Measurements from ENCODE around the gene ULK4.
"Not testable (repeated sequence)": the region's sequence is repeated elsewhere in the genome, so short reads cannot be mapped to it uniquely, and the experiment has no call there.

ULK4 gene

DNA sequence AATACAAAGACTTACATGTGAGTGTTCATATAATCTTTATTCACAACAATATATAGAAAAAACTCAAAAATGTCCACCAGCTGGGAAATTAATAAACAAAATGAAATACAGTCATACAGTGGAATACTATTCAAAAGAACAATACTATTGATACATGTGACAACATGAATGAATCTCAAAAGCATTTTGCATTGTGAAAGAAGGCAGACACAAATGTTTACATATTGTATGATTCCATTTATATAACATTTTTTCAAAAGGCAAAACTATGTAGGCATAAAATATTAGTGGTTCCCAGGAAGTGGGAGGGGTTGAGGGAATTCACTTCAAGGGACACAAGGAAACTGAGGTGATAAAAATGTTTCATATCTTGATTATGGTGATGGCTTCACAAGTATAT is 459.4 kb downstream of the ULK4 start:
- no peak for DNase-seq (ENCODE audit: low read depth in 2 of 2)

DNA sequence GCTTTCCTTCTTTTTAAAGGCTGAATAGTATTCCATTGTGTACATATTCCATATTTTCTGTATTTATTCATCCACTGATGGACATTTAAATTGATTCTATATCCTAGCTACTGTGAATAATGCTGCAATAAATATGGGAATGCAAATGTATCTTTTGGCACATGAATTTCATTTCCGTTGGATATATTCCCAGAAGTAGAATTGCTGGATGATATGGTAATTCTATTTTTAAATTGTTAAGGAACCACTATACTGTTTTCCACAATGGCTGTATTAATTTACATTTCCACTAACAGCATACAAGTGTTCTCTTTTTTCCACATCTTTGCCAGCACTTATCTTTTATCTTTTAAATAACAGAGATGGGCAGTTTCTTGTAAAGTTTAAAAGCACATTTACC is 459.9 kb downstream of the ULK4 start:
- DNase-seq (ENCODE audit: low read depth in 2 of 2): no peak

DNA sequence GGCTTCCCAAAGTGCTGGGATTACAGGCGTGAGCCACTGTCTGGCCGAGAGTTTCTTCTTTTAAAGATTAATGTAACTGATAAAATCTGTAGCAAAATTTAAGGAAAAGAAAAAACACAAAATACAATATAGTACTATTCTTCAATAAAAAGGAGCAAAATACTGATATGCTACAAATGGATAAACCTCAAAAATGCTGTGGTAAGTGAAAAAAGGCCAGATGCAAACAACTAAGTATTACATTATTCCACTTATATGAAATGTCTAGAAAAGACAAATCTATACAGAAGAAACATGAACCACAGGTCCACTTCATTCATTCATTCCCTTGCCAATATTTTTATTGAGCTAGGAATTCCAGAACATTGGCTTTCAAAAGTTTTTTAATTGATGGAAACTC is 463.1 kb downstream of the ULK4 start:
- DNase-seq (ENCODE audit: low read depth in 2 of 2): no peak

DNA sequence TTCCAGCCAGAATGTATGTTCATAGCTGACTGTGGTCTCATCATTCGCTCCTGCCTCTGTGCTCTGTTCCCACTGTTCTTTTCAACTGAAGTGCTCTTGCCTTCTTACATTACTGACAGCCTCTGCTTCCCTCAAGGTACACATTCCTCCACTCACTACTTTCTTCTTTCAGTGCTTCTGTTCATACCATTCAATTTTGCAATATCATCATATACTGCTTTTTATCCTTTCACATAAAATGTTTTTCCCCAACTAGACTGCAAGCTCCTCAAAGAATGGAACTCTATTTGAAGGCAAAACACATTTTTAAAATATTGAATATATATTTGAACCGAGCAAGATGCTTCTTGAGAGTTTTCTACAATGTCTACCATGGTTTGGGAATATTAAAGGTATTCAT is 471.5 kb downstream of the ULK4 start:
- DNase-seq (ENCODE audit: low read depth in 2 of 2): no peak

DNA sequence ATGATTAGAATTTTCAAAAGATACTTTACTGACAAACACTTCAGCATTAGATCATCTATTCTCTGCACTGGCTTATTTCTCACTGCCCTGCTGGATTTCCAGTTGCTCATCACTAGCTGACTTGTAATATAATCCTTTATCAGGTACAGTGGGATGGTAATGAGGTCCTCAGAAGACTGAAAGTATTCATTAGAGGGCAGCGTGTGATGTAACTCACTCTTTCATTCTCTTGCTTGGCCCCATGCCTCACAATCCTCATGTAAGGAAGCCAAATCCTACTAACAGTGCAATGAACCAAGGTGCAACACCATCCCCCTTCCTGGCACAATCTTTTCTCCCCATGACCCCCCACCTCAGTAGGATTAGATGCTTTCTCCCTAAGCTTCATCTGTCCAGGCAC is 472.7 kb downstream of the ULK4 start:
- no peak for DNase-seq (ENCODE audit: low read depth in 2 of 2)

- no peak for DNase-seq (ENCODE audit: low read depth in 2 of 2)
Observed at GRCh38 chr3:41488501-41488900, 473.4 kb downstream of the ULK4 start.

DNA sequence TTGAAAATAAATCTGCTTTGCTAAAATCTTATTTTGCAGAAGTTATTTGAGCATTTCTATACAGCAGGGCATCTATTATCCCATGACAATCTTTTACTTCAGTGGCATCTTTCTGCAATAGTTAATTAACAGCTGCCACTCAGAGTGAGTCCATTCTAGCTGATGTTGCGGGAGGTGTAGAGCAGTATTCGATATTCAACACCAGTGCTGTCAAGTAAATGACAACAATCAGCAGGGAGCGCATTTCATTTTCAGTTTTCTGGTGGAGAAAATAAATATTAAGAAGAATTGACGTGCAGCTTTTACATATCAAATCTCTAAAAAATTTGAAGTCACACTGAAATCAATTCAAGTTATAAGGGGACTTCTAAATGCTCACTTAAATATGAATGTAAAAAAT is 476.4 kb downstream of the ULK4 start:
- no peak for DNase-seq (ENCODE audit: low read depth in 2 of 2)

GRCh38 chr3:41482134-41482533 is 479.8 kb downstream of the ULK4 start:
- no peak for DNase-seq (ENCODE audit: low read depth in 2 of 2)

DNA sequence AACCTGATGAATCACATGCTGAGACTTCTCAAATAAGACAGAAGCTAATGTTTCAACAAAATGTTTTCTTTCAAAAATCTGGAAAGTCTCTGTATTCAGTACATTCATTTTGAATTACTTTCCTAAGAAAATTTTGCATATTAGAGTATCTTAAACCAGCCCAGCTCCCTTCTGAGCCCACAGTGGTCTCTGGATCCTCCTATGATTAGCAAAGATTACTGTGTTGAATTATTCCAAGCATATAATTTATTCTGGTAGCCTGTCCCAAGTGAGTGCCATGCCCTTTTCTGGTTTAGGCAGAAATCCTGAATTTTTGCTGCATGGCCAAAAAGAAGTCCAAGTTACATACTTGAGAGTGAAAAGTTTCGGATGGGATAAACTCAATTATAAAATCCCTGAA is 483.6 kb downstream of the ULK4 start:
- DNase-seq (ENCODE audit: low read depth in 2 of 2): no peak

- no peak for DNase-seq (ENCODE audit: low read depth in 2 of 2)
Observed at GRCh38 chr3:41477399-41478014, 484.4 kb downstream of the ULK4 start.

DNA sequence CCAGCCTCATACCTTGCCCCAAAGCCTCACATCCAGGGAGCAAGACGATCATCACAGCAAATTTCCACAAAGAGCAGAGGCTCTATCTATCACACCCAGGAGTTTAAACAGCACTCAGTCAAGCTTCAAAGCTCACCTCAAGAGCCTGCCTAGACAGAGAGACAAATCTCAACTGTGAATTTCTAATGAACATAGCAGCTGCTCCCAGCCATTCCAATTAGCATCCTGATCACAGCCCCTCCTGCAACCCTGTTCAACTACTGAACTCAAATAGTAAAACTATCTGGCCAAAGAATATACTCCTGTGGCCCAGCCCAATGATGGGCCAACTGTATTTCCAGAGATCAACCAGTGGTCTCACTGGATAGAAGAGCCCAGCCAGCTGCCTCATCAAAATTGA is 492.8 kb downstream of the ULK4 start:
- DNase-seq (ENCODE audit: low read depth in 2 of 2): no peak

GRCh38 chr3:41467481-41467880 is 494.4 kb downstream of the ULK4 start:
- no peak for DNase-seq (ENCODE audit: low read depth in 2 of 2)

GRCh38 chr3:41464858-41465257 is 497.0 kb downstream of the ULK4 start:
- DNase-seq (ENCODE audit: low read depth in 2 of 2): no peak

DNA sequence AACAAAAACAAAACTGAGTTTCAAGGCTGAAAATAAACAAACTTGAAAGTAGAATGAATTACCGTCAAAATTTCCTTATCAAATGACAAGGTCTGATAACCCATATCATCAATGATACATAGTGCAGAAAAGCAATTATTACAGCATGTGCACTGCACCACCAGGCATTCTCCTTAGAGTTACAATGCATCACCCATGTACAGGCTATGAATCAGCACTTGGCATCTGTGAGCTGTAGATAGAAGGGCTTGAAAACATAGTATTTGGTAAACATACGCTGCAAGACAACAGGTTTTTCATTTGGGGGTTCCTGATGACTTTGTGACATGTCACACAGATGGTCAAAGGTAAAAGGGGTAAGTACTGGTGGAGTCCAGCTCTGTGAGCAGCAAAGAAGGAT is 497.5 kb downstream of the ULK4 start:
- no peak for DNase-seq (ENCODE audit: low read depth in 2 of 2)

- DNase-seq (ENCODE audit: low read depth in 2 of 2): no peak
Observed at GRCh38 chr3:41462103-41462691, 499.7 kb downstream of the ULK4 start.

- DNase-seq (ENCODE audit: low read depth in 2 of 2): no peak
Observed at GRCh38 chr3:41460736-41461135, 501.2 kb downstream of the ULK4 start.

DNA sequence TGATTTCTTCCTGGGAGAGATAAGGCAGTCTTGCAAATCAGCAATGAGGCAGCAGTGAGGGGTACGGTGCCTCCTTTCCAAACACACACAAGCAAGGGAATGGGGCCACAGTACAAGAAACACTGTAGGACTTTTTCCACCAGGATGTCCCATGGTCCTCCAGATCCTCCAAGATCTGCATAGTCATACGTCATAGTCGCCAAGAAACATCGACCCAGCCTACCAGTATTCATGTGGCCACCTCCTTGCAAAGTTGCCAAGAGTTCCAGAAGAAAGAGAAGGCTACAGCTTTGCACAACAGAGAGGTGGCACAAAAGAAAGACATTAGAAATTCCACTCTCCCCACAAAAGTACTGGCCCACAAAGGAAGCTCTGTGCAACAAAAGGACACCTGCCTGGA is 504.7 kb downstream of the ULK4 start:
- DNase-seq (ENCODE audit: low read depth in 2 of 2): no peak

DNA sequence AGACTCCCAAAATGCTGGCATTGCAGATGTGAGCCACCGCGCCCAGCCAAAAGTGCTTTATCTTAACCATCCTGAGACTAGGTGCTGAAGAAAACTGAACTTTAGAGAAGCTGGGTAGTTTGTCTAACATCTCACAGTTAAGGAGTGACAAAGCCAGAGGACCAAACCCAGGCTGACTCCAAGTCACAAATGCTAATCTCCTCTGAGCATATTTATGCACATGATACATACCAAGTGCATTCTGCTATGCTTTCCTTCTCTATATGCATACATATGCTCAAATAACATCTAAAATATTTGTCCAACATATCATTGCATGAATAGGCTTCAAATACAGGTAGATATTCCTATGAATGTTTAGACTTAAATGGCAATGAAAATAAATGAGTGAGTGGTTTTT is 505.7 kb downstream of the ULK4 start:
- no peak for DNase-seq (ENCODE audit: low read depth in 2 of 2)

GRCh38 chr3:41453618-41454017 is 508.3 kb downstream of the ULK4 start:
- not testable (repeated sequence) for DNase-seq (ENCODE audit: low read depth in 2 of 2)

GRCh38 chr3:41450416-41451231 is 511.3 kb downstream of the ULK4 start:
- DNase-seq (ENCODE audit: low read depth in 2 of 2): no peak

DNA sequence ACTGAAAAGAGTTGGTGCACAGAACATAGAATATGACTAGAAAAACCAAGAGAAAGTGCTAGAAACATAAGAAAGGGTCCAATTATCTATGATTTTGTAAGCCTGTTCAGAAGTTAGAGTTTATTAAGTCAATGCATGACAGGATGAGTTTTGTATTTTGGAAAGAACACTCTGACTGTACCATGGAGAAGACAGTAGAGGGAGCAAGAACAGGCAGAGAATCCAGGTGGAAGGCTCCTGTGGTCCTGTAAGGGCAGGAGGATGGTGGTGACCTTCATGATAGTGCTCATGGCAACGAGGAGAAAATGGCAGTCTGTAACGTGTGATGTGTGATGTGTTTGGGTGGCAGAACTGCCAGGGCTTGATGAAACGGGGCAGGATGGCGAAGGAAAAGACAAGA is 513.5 kb downstream of the ULK4 start:
- no peak for DNase-seq (ENCODE audit: low read depth in 2 of 2)

GRCh38 chr3:41447701-41448100 is 514.2 kb downstream of the ULK4 start:
- no peak for DNase-seq (ENCODE audit: low read depth in 2 of 2)

GRCh38 chr3:41446316-41446715 is 515.6 kb downstream of the ULK4 start:
- DNase-seq (ENCODE audit: low read depth in 2 of 2): not testable (repeated sequence)
